Transverse colon (tissue), 4 donors: ENCODE results near the gene PPP2R1B. TPM values are rescaled to one million over a fixed set of nuclear protein-coding genes. Genes with fewer than 3 reads are reported as not detected.
"Not testable (repeated sequence)": the region's sequence is repeated elsewhere in the genome, so short reads cannot be mapped to it uniquely, and the experiment has no call there.

Experiments used
- DNase-seq: peaks from one replicate; pipeline ENCODE4 v3.0.0-alpha.2; 2019
- H3K27ac ChIP-seq, 4 donors: fragments of 200-600 bp; sonication (generic); 2 replicates each; pipeline ENCODE4 v1.5.1; 2016 to 2018; ENCODE audit warnings: inconsistent platforms in 4 of 4
- H3K27me3 ChIP-seq: fragments of 200-600 bp; sonication (generic); 2 replicates; pipeline ENCODE4 v1.5.1; 2017; ENCODE audit warnings: inconsistent platforms
- H3K36me3 ChIP-seq, 4 donors: fragments of 200-600 bp; sonication (generic); 2 replicates each; pipeline ENCODE4 v1.5.1; 2017 to 2019; ENCODE audit warnings: inconsistent platforms in 4 of 4
- H3K4me1 ChIP-seq, 4 donors: fragments of 200-600 bp; sonication (generic); 2 replicates each; pipeline ENCODE4 v1.5.1; 2017 to 2020; ENCODE audit warnings: inconsistent platforms in 4 of 4
- H3K4me3 ChIP-seq, 4 donors: fragments of 200-600 bp; sonication (generic); 1 replicate in 1 of 4; 2 replicates in 3 of 4; pipeline versions ENCODE4 v1.5.1 to v1.6.1; 2017 to 2019; ENCODE audit warnings: inconsistent platforms in 4 of 4
- H3K9me3 ChIP-seq, 2 donors: fragments of 200-600 bp; sonication (generic); 2 replicates each; pipeline ENCODE4 v1.5.1; 2017 to 2019; ENCODE audit warnings: inconsistent platforms in 2 of 2
- EP300 ChIP-seq: sonication (generic); formaldehyde crosslinking; IDR thresholded peaks from one replicate; pipeline ENCODE4 v1.6.1; 2017; ENCODE audit warnings: antibody characterized with exemption, low read depth
- POLR2A ChIP-seq: fragments of 450-650 bp; IDR thresholded peaks from one replicate; pipeline ENCODE4 v1.6.1; 2016; ENCODE audit warnings: antibody characterized with exemption, mild to moderate bottlenecking, moderate library complexity
- POLR2AphosphoS5 ChIP-seq, 3 donors: sonication (generic); formaldehyde crosslinking; IDR thresholded peaks; one replicate each; pipeline ENCODE4 v1.6.1; 2016; ENCODE audit warnings: antibody characterized with exemption in 3 of 3
- WGBS, 2 donors: methylation state at CpG; one replicate each; pipeline ENCODE4 v1.1.5; 2018; ENCODE audit warnings: low coverage in 1 of 2; 5-methylcytosine and 5-hydroxymethylcytosine counted together
- in situ Hi-C, 4 donors: fragments of 200-750 bp; cut with MboI; loops; one replicate each; pipeline versions ENCODE4 v1.15.0 to v1.15.1; 2017; ENCODE audit warnings: low sequenced_read_pairs in 3 of 4, low pct_ligation_motif_present in 1 of 4, low pct_unique_long_range_greater_than_20kb in 1 of 4
- intact Hi-C: fragments of 100-400 bp; cut with DNase I; formaldehyde crosslinking; loops from one replicate; pipeline ENCODE4 v1.15.1; 2023; ENCODE audit warnings: low total_unique reads
- total RNA-seq, 4 donors: library from RNA; depleted of rRNA; stranded (reverse); fragments of >200 nt; gene quantifications; one replicate each; pipeline ENCODE4 v1.1.0, GENCODE V29; 2016
- TF ChIP-seq, protein P1 (sequence below), 5 experiments: fragments of 200-600 bp in 3 of 5; fragments of 450-650 bp in 2 of 5; sonication (generic) in 3 of 5; IDR thresholded peaks; 1 replicate in 2 of 5; 2 replicates in 3 of 5; pipeline ENCODE4 v1.5.1; 2016 to 2017; ENCODE audit warnings: antibody characterized with exemption in 5 of 5, inconsistent platforms in 3 of 5, mild to moderate bottlenecking in 2 of 5, moderate library complexity in 1 of 5

The PPP2R1B gene
- total RNA-seq, 4 donors from 2014 or later = 28.1 to 55.5 (median 41.5) TPM

- Histone ChIP-seq H3K36me3 (no peaks in the 10 kb centered on the region), H3K27me3 (no peaks in the 10 kb centered on the region), H3K4me1 (peaks cover 0 to 11% (median 5%) of the 10 kb centered on the region in 4 donors), H3K4me3 (no peak overlapping the region), H3K9me3 (no peaks in the 10 kb centered on the region), H3K27ac (no peak overlapping the region)
- DNase-seq = no peak
- intact Hi-C loops (no loop called here), in situ Hi-C loops (loop anchor here in 2 of 4 donors (10.0 kb wide), 2 partner anchors 60 to 200 kb away; no protein-coding TSS in a partner anchor)
- TF ChIP-seq, protein P1, sequence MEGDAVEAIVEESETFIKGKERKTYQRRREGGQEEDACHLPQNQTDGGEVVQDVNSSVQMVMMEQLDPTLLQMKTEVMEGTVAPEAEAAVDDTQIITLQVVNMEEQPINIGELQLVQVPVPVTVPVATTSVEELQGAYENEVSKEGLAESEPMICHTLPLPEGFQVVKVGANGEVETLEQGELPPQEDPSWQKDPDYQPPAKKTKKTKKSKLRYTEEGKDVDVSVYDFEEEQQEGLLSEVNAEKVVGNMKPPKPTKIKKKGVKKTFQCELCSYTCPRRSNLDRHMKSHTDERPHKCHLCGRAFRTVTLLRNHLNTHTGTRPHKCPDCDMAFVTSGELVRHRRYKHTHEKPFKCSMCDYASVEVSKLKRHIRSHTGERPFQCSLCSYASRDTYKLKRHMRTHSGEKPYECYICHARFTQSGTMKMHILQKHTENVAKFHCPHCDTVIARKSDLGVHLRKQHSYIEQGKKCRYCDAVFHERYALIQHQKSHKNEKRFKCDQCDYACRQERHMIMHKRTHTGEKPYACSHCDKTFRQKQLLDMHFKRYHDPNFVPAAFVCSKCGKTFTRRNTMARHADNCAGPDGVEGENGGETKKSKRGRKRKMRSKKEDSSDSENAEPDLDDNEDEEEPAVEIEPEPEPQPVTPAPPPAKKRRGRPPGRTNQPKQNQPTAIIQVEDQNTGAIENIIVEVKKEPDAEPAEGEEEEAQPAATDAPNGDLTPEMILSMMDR (IDR thresholded peaks at IDR 0.05) = no peak
- TF ChIP-seq POLR2AphosphoS5 (IDR thresholded peaks at IDR 0.05) = no peak
- TF ChIP-seq EP300 = no peak
- TF ChIP-seq POLR2A = no peak
- WGBS, 2 donors = 78 to 95% methylated on average over 2 of the region's 2 CpGs
Observed at GRCh38 chr11:111785076-111785475, 18.9 kb upstream of the PPP2R1B start.

DNA sequence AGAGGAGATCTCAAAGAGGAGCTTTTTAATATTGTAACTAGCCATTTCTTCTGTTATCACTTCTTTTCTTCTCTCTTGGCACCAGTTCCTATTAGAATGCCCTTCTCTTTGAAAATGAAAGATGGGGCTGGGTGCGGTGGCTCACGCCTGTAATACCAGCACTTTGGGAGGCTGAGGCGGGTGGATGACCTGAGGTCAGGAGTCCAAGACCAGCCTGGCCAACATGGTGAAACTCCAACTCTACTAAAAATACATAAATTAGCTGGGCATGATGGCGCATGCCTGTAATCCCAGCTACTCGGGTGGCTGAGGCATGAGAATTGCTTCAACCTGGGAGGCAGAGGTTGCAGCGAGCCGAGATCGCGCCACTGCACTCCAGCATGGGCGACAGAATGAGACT, 18.1 kb upstream of the PPP2R1B start:
- DNase-seq, H3K9me3 ChIP-seq, H3K36me3 ChIP-seq, H3K27ac ChIP-seq, H3K4me3 ChIP-seq, H3K27me3 ChIP-seq, intact Hi-C loops: not testable (repeated sequence)
- in situ Hi-C loops = loop anchor here in 2 of 4 donors (10.0 kb wide), 2 partner anchors 60 to 200 kb away; no protein-coding TSS in a partner anchor
- H3K4me1 ChIP-seq = peaks cover 0 to 11% (median 5%) of the 10 kb centered on the region in 4 donors
- 95% methylated on average over 7 to 10 of the region's 10 CpGs for WGBS, 2 donors

DNA sequence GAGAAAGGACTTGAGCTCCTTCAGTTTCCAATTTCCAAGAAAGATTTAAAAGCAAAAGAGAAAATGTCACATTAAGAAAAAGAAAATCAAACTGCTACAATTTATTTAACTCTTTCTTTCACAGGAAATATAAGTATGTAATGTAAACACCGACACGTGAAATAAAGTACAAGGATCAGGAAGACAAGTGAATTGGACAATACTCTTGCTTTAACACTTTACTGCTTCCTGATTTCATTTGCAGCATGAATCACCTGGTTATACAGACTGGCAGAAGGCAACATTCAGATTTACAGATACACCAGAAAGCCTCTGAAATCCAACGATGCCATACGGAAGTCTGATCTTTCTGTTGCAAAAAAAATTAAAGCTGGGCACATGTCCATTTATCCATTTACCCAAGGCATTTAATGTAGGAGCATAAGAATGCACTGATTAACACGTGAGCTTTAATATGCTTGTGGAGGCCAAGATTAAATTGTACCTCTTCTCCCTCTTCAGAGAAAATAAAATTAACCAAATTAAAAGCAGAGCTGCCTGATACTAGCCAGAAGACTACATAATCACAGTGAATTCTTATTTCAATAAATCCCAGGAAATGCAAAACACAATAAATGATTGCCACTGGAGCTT, 16.0 kb upstream of the PPP2R1B start:
- H3K9me3 ChIP-seq = no peaks in the 10 kb centered on the region
- no peak for DNase-seq
- H3K36me3 ChIP-seq = no peaks in the 10 kb centered on the region
- H3K27ac ChIP-seq = peak overlapping the region in 1 of 4 donors; percentile 49
- in situ Hi-C loops (loop anchor here in 2 of 4 donors (10.0 kb wide), 2 partner anchors 63 to 197 kb away; no protein-coding TSS in a partner anchor), intact Hi-C loops (no loop called here)
- H3K4me1 ChIP-seq = peaks cover 0 to 13% (median 6%) of the 10 kb centered on the region in 4 donors
- no peak overlapping the region for H3K4me3 ChIP-seq
- TF ChIP-seq POLR2A (no peak), EP300 (no peak), POLR2AphosphoS5 (IDR thresholded peaks at IDR 0.05) (no peak)
- TF ChIP-seq, protein P1 (IDR thresholded peaks at IDR 0.05) = no peak
- H3K27me3 ChIP-seq = no peaks in the 10 kb centered on the region
- 49 to 65% methylated on average over 5 of the region's 5 CpGs for WGBS, 2 donors

- in situ Hi-C loops = loop anchor here in 3 of 4 donors (5.0 to 10.0 kb wide), 3 partner anchors 66 to 184 kb away; partner anchors contain the start of gene SIK2 (in 1 of the 3)
- H3K4me1 ChIP-seq = peaks cover 0 to 19% (median 6%) of the 10 kb centered on the region in 4 donors
- H3K27me3 ChIP-seq = no peaks in the 10 kb centered on the region
- TF ChIP-seq, protein P1 (IDR thresholded peaks at IDR 0.05) = no peak
- TF ChIP-seq POLR2A = no peak
- no peak for TF ChIP-seq POLR2AphosphoS5 (IDR thresholded peaks at IDR 0.05)
- TF ChIP-seq EP300 = no peak
- DNase-seq = no peak
- no peaks in the 10 kb centered on the region for H3K9me3 ChIP-seq
- no peak overlapping the region for H3K27ac ChIP-seq
- H3K4me3 ChIP-seq = no peak overlapping the region
- intact Hi-C loops = no loop called here
- WGBS, 2 donors = 94% methylated on average over 6 of the region's 6 CpGs; no CpG with 5 or more reads in 1 of the 2 donors
- H3K36me3 ChIP-seq = no peaks in the 10 kb centered on the region
Observed at GRCh38 chr11:111779118-111779517, 12.9 kb upstream of the PPP2R1B start.
